Measurements from ENCODE around the gene PRKAG1. TPM values are rescaled to one million over a fixed set of nuclear protein-coding genes. Genes with fewer than 3 reads are reported as not detected.
A peak's percentile ranks its signal among the peaks of the same experiment; 100 is the strongest.

PRKAG1 gene
- total RNA-seq, 1 experiment from 2014 or later = 66.5 TPM

DNA sequence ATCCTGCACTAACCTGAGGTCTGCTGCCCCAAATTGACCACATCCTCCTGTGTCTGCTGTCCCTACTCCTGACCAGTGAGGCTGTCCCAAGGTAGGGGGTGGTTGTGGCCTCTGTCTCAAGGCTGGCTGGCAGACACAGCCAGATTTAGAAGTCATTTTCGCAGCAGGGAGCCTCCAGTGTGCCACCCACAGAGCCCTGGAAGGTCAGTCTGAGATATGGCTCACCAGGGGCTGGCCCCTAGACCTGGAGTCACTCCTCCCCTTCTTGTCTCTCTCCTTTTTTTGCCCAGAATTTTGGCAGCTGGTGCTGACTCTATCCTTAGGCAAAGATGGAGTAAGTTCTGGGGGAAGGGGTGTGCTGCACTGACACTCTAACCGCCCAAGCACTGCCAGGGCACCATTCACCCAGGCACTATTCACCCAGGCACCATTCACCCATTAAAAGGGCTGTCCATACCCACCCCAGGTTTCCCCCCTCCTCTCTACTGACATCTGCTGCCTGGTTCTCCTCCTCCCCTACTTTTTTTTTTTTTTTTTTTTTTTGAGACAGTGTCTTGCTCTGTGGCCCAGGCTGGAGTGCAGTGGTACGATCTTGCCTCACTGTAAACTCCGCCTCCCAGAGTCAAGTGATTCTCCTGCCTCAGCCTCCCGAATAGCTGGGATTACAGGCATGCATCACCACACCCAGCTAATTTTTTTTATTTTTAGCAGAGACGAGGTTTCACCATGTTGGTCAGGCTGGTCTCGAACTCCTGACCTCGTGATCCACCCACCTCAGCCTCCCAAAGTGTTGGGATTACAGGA lies 27.1 kb downstream of the PRKAG1 start:
- H3K27me3 ChIP-seq (ENCODE audit: low read length) = no peaks in the 10 kb centered on the region
- H3K36me3 ChIP-seq (ENCODE audit: low read depth, low read length) = no peaks in the 10 kb centered on the region
- no peak for DNase-seq
- no peak overlapping the region for H2AFZ ChIP-seq (ENCODE audit: low read length)
- ChIA-PET CTCF (no interaction called here), POLR2A (ENCODE audit: unreplicated experiment) (no interaction called here)
- H3K9ac ChIP-seq (ENCODE audit: low read length) = no peak overlapping the region
- no peak overlapping the region for H3K27ac ChIP-seq (ENCODE audit: low read length)
- intact Hi-C loops (cut with micrococcal nuclease) = no loop called here
- H3K9me2 ChIP-seq (replicated peaks; ENCODE audit: low read length) = no peaks in the 10 kb centered on the region
- no TSS peak for BruUV-seq (replicated peaks)
- H3K4me3 ChIP-seq (ENCODE audit: low read length) = no peak overlapping the region
- TF ChIP-seq EZH2 (IDR thresholded peaks at IDR 0.05; ENCODE audit: low read length, unreplicated experiment) (no peak), CTCF (conservative IDR thresholded peaks at IDR 0.05; ENCODE audit: low read depth, low read length) (no peak), EZH2phosphoT487 (IDR thresholded peaks at IDR 0.05; ENCODE audit: borderline replicate concordance, low read length) (no peak)
- no peaks in the 10 kb centered on the region for H4K20me1 ChIP-seq (ENCODE audit: low read length)
- H3K4me2 ChIP-seq (ENCODE audit: low read length) = no peak overlapping the region
- no peak for ATAC-seq
- no peaks in the 10 kb centered on the region for H3F3A ChIP-seq (ENCODE audit: low read length, unreplicated experiment)
- H3K79me2 ChIP-seq (ENCODE audit: low read length) = no peaks in the 10 kb centered on the region
- no peaks in the 10 kb centered on the region for H3K9me3 ChIP-seq (ENCODE audit: low read length)
- 0 out of 2 replicates have a peak, but pooled peaks cover 6% of the 10 kb centered on the region for H3K4me1 ChIP-seq (ENCODE audit: insufficient read depth, low read length)

GRCh38 chr12:48990552-48990951 lies 28.0 kb downstream of the PRKAG1 start:
- Histone ChIP-seq H3K9ac (ENCODE audit: low read length) (no peak overlapping the region), H4K20me1 (ENCODE audit: low read length) (no peaks in the 10 kb centered on the region), H3K9me2 (replicated peaks; ENCODE audit: low read length) (no peaks in the 10 kb centered on the region), H3K79me2 (ENCODE audit: low read length) (no peaks in the 10 kb centered on the region), H3K9me3 (ENCODE audit: low read length) (no peaks in the 10 kb centered on the region), H3K4me3 (ENCODE audit: low read length) (no peak overlapping the region), H3K27me3 (ENCODE audit: low read length) (no peaks in the 10 kb centered on the region), H3K27ac (ENCODE audit: low read length) (no peak overlapping the region), H3K36me3 (ENCODE audit: low read depth, low read length) (no peaks in the 10 kb centered on the region), H3K4me2 (ENCODE audit: low read length) (no peak overlapping the region), H2AFZ (ENCODE audit: low read length) (no peak overlapping the region), H3K4me1 (ENCODE audit: insufficient read depth, low read length) (0 out of 2 replicates have a peak, but pooled peaks cover 6% of the 10 kb centered on the region), H3F3A (ENCODE audit: low read length, unreplicated experiment) (no peaks in the 10 kb centered on the region)
- DNase-seq (no peak), ATAC-seq (no peak)
- TF ChIP-seq EZH2phosphoT487 (IDR thresholded peaks at IDR 0.05; ENCODE audit: borderline replicate concordance, low read length) (no peak), EZH2 (IDR thresholded peaks at IDR 0.05; ENCODE audit: low read length, unreplicated experiment) (no peak), CTCF (conservative IDR thresholded peaks at IDR 0.05; ENCODE audit: low read depth, low read length) (no peak)
- no TSS peak for BruUV-seq (replicated peaks)
- ChIA-PET CTCF (no interaction called here), POLR2A (ENCODE audit: unreplicated experiment) (no interaction called here)
- intact Hi-C loops (cut with micrococcal nuclease) = no loop called here

DNA sequence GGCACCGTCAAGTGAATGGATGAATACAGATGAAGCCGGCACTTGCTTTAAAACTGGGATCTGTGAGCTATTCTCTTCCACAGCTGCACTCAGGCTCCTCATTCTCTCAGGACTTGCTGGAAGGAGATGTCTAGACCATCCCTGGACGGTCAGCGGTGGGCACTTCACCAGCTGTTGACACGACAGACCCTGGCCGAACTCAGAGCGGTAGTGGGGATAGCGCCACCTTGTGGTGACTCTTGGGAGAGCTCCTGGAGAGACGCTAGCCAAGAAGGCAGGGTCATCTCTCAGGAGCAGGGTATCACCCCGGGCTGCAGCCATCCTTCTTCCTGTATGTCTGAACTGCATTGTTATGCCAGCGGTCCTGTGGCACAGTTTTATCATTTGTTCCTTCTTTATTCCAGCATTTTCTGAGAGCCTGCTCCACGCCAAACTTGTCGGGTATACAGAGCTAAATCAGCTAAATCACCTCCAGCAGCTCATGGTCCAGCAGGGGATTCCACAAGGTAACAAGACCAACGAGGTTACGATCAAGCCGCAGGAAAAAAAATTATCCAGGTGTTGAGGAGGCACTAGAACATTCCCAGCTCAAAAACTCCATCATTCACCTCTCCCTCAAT lies 30.4 kb downstream of the PRKAG1 start:
- no peak overlapping the region for H3K4me2 ChIP-seq (ENCODE audit: low read length)
- ChIA-PET POLR2A (ENCODE audit: unreplicated experiment) (no interaction called here), CTCF (interaction anchor here (0.6 to 1.3 kb wide), 6 partner anchors 9 to 334 kb away, joined by 3 to 8 read pairs (median 4); partner anchors contain the start of gene TUBA1B)
- peak; percentile 64 for ATAC-seq
- H3F3A ChIP-seq (ENCODE audit: low read length, unreplicated experiment) = no peaks in the 10 kb centered on the region
- intact Hi-C loops (cut with micrococcal nuclease) = no loop called here
- no peaks in the 10 kb centered on the region for H3K9me2 ChIP-seq (replicated peaks; ENCODE audit: low read length)
- BruUV-seq (replicated peaks) = no TSS peak
- H3K9ac ChIP-seq (ENCODE audit: low read length) = no peak overlapping the region
- H3K27ac ChIP-seq (ENCODE audit: low read length) = no peak overlapping the region
- no peaks in the 10 kb centered on the region for H3K27me3 ChIP-seq (ENCODE audit: low read length)
- no peaks in the 10 kb centered on the region for H3K9me3 ChIP-seq (ENCODE audit: low read length)
- TF ChIP-seq EZH2 (IDR thresholded peaks at IDR 0.05; ENCODE audit: low read length, unreplicated experiment) = no peak
- TF ChIP-seq CTCF (conservative IDR thresholded peaks at IDR 0.05; ENCODE audit: low read depth, low read length) = peak; percentile 96
- TF ChIP-seq EZH2phosphoT487 (IDR thresholded peaks at IDR 0.05; ENCODE audit: borderline replicate concordance, low read length) = no peak
- H3K4me1 ChIP-seq (ENCODE audit: insufficient read depth, low read length) = no peaks in the 10 kb centered on the region
- no peak overlapping the region for H3K4me3 ChIP-seq (ENCODE audit: low read length)
- DNase-seq = peak; percentile 71
- H2AFZ ChIP-seq (ENCODE audit: low read length) = no peak overlapping the region
- no peaks in the 10 kb centered on the region for H4K20me1 ChIP-seq (ENCODE audit: low read length)
- no peaks in the 10 kb centered on the region for H3K79me2 ChIP-seq (ENCODE audit: low read length)
- H3K36me3 ChIP-seq (ENCODE audit: low read depth, low read length) = no peaks in the 10 kb centered on the region
